Activated naive CD8-positive, alpha-beta T cell treated with anti-CD3 and anti-CD28 coated beads, Interleukin-2, amount 50 U/mL, for 16 hours (primary cell): ENCODE data around the gene ICOSLG.
A peak's percentile ranks its signal among the peaks of the same experiment; 100 is the strongest.
"Not testable (repeated sequence)": the region's sequence is repeated elsewhere in the genome, so short reads cannot be mapped to it uniquely, and the experiment has no call there.

ENCODE experiments used
- DNase-seq: peaks from one replicate; pipeline ENCODE4 v3.0.0-alpha.2; 2020; ENCODE audit warnings: low read depth, low spot score

The ICOSLG gene

DNA sequence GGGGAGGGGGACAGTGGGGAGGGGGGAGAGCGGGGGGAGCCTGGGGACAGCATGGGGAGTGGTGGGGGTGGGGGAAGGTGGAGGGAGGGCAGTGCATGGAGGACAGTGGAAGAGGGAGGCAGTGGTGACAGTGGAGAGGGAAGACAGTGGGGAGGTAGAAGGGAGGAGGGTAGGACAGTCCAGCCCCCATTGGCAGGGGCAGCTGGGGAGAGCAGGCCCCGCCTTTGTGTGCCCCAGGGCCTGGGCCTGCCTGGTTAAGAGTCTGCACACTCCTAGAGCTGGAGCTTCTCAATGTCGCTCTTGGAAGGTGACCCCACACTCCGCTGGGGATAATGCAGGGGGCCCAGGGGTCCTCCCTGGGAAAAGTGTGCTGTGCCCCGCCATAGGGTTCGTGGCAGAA, 15.1 kb downstream of the ICOSLG start:
- DNase-seq: not testable (repeated sequence)

DNA sequence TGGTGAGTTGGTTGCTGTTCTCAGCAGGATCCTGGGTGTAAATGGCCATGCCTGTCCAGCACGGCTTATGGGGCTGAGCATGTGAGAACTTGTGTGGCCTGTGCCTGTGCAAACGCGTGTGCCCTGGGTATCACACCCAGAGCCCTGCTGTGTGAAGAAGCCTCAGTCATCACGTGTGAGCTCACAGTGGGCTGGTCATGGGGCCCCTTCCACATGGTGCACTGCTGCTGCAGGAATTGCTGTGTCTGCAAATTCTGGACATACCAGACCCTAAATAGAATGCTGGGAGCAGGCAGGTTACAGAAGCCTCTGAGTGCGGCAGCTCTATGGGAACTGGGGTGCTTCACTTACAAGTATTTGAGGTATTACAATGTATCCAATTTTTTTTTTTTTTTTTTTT, 17.4 kb downstream of the ICOSLG start:
- not testable (repeated sequence) for DNase-seq

DNA sequence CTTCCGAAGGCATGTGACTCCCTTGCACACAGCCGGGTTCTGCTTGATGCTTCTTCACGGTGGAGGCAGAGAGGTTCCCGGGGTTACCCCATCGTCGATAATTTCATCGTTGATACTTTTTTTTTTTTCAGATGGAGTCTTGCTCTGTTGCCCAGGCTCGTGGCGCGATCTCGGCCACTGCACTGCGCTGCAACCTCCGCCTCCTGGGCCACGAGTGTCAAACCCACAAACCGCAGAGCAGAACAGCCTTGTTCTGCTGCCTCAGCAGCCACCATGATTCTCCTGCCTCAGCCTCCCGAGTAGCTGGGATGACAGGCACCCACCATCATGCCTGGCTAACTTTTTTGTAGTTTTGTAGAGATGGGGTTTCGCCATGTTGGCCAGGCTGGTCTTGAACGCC, 20.1 kb downstream of the ICOSLG start:
- not testable (repeated sequence) for DNase-seq

DNA sequence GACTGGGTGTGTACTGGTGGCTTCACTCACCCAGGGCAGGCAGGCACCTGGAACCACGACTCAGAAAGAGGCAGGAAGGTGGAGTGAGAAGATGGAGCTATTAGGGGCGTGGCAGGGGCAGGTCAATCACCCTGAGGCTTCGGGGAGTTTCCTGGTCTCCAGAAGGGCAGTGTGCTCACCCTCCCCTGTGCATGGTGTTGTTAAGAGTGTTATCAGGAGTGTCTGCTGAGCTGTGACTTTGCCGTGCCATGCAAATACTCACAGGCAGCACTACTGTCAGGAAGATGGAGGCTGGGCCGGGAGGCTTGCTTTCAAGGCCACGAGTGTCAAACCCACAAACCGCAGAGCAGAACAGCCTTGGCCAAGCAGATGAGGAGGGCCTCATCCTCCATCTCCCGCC, 22.3 kb downstream of the ICOSLG start:
- DNase-seq: not testable (repeated sequence)

DNA sequence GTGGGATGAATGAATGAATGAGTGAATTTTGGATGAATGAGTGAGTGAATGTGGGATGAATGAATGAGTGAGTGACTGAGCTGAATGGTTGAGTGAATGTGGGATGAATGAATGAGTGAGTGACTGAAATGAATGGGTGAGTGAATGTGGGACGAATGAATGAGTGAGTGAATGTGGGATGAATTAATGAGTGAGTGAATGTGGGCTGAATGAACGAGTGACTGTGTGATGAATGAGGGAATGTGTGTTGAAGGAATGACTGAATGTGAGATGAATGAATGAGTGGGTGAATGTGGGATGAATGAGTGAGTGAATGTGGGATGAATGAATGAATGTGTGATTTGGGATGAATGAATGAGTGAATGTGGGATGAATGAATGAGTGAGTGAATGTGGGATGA, 28.8 kb downstream of the ICOSLG start:
- not testable (repeated sequence) for DNase-seq

DNA sequence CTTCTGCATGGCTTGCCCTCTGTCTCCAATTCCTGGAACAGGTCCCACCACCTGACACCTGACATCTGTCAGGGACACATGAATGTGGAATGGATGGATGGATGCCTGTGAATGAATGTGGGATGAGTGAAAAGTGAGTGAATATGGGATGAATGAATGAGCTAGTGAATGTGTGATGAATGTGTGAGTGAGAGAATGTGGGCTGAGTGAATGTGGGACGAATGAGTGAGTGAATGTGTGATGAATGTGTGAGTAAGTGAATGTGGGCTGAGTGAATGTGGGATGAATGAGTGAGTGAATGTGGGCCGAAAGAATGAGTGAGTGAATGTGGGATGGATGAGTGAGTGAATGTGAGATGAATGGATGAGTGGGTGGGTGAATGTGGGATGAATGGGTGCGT, 29.2 kb downstream of the ICOSLG start:
- not testable (repeated sequence) for DNase-seq

DNA sequence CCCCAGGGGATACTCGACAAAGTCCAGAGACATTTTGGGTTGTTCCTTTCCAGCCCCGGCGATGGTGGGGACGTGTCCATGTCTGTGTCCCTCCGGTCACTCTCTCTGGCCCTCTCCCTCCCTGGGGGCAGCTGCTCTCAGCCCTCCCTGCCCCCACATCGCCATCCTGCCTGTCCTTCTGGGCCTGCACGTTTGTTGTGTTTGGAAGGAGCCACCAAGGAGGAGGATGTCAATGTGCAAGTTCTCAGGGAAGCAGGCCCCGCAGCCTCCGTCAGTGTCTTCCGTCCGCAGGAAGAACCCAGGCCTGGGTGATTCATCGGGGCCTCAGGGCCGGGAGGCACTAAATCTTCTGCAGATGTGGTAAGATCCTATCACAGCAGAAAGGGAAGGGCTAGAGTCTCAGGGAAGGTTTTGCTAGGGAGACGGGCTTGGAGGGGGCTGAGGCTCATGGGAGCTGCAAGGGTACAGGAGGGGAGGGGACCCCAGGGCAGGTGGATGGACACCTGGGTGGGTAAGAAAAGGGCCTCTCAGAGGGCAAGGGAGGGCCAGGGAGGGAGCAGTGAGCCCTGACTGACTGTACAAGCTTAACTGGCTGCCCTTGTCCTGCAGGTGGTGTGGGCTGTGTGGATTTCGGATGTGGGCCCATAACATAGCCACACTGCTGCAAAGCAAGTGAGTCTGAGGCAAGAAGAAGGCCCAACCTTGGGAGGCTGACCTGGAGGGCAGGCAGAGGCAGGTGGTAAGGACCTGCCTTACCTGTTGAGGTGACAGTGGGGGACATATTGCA, 32.7 kb downstream of the ICOSLG start:
- DNase-seq: not testable (repeated sequence)

DNA sequence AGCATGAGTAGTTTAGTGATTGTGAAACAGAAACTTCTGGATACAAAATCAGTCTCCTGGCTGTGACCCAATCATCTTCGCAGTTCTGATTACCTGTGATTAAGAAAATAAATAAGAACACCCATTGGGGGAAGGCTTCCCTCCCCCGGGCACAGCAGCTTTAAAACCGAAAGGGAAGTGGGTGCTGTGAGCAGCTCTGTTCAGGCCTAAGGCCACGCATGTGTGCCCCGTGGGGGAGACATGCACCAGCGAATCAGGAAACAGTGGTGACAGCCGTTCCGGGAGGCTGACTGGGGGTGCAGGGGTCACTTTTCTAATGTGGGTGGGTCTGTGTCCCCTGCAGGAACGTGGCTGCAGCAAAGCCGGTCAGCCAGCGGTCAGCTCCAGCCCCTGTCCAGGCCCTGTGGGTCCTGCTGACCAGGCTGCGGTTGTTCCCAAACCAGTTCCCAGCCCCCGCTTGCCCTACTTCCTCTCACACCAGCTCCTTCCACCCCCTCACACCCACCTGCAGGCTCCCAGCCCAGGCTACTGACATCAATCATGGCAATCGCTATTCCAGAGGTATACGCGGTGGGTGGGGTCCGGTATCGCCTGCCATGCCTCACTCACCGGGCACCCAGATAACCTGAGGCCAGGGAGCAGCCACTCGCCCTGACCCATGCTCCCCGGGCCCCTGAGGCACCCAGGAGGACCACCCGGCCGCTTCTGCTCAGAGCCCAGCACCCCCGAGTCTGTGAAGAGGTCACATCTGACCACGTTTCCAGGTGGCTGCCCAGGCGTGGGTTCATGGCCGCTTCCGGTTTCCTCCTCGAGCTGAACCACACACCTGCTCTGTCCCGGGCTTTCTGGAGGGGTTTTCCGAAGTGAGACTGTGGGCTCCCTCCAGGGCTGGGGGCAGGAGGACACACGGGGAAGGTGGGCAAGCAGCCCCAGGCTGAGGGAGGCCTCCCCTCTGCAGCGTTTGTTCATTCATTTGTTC, 33.8 kb downstream of the ICOSLG start:
- not testable (repeated sequence) for DNase-seq

DNA sequence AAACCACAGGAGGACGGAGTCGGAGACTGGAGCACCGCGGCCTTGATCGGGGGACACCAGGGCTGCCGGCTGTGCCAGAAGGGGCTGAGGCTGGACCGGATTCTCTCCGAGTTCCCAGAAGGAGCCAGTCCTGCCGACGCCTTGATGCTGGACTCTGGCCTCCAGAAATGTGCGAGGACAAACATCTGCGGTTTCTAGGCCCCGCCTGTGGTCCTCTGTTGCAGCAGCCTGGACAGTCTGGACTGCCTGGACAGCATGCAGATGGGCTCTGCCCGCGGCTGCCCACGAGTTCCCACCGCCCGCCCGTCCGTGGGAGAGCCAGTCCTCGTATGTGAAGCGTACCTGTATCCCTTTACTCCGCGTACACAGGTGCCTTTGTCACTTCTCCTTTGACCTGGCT, 34.6 kb downstream of the ICOSLG start:
- DNase-seq: not testable (repeated sequence)

DNA sequence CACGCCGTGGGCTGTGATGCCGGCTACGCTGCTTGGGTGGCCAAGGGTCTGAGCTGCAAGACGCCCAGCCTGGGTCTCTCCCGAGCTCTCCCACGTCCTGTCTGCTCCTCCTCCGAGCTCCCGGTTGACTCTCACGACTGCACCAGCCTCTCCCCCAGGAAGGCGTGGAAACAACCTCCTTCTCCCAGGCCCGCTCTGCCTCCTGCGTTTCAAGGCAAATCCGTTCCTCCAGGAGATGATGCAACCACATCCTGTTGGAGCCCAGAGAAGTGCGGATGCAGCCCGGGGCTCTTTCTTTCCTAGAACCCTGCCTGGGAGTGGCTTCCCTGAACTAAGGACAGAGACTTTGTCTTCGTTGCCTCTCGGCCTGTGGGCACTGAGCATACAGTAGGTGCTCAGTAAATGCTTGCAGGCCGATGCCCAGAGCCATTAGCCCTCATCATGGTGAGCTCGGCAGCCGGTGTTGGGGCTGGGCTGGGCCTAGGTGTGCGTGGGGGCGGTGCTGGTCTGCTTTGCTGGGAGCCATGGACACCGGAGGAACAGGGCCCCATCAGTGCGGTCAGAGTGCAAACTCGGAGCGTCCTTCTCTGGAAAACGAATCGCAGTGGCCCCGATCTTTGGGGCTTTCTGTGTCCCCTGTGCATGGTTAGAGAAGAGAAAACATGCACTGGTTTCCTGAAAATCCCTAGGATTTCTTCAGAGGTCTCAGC, 38.0 kb downstream of the ICOSLG start:
- not testable (repeated sequence) for DNase-seq

DNA sequence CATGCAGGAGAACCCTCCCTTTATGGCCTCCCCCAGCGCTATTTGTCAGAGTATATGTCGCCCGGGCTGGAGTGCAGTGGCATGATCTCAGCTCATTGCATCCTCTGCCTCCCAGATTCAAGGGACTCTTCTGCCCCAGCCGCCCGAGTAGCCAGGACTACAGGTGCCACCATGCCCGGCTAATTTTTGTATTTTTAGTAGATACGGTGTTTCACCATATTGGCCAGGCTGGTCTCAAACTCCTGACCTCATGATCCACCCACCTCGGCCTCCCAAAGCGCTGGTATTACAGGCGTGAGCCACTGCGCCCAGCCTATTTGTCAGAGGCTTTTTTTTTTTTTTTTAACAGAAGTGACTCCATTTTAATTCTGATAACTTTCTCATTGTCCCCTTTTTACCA, 40.7 kb downstream of the ICOSLG start:
- DNase-seq: not testable (repeated sequence)

DNA sequence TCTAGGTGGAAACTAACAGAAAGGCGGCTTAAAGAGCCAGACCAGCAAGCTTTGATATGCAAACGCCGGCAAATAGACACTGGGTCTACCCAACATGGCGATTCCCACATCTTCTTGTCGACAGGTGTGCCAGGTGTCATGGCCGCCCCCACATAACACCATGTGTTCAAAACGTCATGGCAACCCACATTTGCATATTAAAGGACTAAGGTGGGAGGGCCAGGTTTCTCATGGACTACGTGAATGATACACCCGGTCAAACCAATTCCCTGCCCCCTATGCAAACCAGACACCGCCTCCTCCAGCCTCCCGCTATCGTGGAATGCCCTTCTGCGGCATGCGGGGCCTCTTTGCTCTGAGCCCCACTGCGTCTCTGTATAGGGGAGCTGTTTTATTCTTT, 41.3 kb downstream of the ICOSLG start:
- no peak for DNase-seq

DNA sequence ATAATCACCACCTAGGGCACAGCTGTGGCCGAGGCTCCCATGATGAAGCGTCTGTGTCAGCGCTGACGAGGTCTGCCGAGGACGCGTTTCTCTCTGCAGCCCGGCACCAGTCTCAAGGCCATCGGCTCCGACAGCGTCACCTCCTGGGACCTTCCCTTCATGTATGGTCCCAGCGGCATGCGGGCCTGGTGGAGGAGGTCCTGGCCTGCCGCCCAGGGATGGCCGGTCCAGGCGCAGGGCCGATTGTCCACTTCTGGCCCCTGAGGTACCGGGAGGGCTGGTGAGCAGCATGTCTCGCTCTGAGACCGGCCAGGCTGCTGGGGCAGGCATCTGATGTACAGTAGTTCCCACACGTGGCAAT, 43.6 kb downstream of the ICOSLG start:
- not testable (repeated sequence) for DNase-seq

DNA sequence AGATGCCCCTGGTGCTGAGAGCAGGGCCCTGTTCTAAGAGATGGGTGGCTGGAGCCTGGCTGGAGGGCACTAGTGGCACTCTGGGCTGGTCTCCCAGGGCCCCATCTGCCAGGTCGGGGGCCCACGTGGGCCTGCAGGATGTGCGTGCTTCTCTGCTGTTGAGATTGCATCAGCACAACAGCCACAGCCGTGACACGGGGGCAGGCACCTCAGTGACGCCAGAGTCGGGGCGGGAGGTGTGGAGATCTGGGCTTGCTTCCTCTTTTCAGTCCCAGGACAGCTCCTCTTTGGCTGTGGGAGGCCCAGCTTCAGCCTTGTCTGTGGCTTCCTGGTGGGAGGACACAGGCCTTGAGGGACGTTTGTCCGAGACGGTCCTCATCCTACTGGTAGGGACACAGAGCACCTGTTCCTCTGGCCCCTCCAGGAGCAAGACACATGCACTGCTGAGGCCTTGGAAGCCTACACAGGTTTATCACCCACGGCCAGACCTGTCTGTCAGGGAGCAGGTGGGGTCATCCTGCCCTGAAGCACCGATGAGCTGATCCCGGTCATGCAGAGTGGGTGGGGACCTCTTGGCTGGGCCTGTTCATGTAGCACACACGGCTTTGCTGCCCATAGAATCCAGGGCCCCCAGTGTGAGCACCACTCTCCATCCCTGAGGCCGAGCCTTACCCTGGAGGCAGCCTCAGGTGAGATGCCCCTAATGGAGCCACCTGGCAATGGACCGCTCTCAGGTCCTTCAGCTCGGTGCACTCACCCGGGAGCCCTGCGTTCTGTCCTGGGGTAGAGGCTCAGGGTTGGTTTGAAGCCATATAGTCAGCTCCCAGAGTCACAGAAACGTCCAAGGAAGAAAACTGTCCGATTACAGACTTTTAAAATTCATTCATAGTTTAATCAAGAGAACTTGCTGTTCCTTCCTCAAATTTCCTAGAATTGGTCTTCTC, 44.3 kb downstream of the ICOSLG start:
- peak; percentile 23 for DNase-seq

DNA sequence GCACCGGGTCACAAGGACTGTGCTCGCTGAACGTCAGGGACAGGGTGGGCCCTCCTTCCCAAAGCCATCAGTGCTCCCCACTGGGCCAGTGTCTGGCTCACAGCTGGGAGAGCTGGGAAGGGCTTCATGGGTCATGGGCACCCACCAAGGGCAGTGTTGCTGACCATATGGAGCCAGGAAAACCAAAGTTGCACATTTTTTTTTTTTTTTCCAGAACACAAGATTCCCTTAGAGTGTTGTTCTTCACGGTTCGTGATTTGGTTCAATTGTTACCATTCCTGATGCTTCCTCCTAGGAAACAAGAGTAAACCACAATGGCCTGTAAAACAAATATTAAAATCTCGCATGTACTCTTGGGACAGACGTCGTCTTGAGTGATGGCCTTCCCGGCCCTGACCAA, 45.9 kb downstream of the ICOSLG start:
- DNase-seq: not testable (repeated sequence)

DNA sequence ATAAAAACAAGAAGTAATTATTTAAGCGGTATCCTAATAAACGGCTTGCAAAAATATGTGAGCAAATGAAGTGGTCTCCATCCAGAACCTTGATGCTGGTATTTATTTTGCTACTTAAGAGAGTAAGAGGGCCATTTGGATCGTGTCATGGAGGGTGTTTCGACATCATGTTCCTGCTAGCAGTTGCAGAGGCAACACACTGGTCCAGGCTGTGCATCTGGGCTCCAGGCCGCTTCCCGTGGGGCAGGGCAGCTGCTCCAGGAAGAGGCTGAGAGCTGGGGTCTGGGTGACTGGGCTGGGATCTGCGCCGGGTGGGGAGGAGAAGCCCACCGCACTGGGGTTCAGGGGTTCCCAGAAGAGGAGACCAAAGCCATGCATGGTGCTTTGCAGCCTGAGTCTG, 46.3 kb downstream of the ICOSLG start:
- DNase-seq: not testable (repeated sequence)

DNA sequence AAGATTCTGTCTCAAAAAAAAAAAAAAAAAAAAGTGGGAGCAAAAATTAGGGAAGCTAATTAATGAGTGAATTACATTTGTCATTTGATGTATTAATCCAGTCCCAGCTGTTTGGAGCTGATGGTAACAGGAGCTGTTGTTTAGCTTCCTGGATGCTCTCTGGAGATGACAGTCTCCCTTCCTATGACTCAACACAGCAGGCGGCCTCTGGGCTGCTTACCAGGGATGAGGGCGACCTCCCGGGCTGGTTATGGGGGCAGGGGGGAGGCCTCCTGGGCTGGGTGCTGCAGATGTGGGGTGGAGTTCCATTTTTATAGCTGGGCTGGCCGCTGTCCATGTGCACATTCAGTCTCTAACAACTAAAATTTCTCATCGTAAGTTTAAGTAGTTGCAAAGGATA, 47.6 kb downstream of the ICOSLG start:
- DNase-seq: not testable (repeated sequence)

DNA sequence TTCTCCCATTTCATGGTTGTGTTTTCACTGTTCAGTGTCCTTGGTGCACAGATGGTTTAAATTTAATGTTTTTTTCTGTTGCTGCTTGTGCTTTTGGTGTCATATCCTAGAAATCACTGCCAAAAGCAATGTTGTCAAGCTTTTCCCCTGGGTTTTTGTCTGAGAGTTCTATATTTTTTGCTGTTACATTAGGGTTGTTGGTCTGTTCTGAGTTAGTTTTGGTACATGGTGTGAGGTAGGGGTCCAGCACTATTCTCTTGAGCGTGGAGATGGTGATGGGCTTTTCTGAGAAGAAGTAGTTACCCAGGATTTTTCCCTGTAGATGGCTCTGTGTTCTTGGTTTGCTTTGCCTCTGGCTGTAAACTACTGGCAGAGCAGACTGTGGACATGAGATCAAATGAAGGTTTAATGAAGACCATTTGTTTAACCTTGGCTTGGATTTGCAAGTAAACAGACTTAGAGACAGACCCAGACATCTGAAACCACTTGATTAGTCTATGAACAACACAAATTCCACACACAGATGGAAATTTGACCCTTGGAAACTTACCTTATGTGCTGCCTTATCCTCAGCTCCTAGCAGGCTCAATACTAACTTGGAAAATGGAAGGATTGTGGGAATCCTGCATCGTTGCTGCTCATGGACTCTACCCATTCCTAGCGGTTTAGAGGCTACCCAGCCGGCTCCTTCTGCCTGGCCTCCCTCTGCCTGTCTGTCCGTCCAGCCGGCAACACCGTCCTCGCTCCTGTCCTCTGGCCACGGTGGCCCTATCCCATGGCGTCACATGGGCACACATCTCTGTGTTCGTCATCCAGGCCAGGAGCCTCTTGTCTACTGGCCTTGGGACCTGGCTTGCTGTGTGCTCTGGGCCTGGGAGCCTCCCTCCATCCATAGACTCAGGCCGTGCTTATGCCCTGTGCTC, 50.1 kb downstream of the ICOSLG start:
- not testable (repeated sequence) for DNase-seq

DNA sequence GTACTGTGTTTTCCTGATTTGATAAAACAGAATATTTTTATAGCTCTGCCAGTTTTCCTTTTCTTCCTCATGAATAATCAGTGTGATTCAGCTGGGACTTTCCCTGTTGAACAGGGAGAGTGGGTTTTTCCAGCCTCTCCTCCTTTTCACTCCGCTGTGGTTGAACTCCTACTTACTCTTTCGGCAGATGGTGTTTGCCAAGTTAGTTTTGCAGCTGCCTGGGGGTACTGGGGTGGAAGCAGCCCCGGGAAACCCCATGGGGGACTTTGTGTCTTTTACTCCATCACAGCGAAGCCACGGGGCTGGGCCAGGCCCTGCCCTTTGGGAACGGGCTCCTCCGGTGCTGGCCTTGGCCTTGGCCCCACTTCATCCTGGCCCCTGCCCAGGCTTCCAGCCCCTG, 55.9 kb downstream of the ICOSLG start:
- DNase-seq: not testable (repeated sequence)

DNA sequence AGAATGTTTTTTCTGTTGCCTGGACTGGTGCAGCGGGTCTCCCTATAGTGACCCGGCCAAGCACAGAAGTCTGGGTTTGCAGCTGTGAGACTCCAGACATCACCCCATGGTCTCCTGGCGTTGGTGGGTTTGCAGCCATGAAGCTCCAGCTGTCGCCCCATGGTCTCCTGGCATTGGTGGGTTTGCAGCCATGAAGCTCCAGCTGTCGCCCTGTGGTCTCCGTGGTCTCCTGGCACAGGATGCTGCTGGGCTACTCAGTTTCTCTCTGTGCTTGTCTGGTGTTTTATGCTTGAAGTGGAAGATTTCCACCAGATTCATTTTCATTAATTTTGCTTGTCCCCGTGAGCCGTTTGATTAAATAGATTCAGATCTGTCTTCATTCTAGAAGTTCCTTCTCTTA, 58.5 kb downstream of the ICOSLG start:
- not testable (repeated sequence) for DNase-seq
